ENCODE data around the gene MUCL1. TPM values are rescaled to one million over a fixed set of nuclear protein-coding genes. Genes with fewer than 3 reads are reported as not detected.

MUCL1 gene
- total RNA-seq, 1 experiment from 2014 or later, result not detected

DNA sequence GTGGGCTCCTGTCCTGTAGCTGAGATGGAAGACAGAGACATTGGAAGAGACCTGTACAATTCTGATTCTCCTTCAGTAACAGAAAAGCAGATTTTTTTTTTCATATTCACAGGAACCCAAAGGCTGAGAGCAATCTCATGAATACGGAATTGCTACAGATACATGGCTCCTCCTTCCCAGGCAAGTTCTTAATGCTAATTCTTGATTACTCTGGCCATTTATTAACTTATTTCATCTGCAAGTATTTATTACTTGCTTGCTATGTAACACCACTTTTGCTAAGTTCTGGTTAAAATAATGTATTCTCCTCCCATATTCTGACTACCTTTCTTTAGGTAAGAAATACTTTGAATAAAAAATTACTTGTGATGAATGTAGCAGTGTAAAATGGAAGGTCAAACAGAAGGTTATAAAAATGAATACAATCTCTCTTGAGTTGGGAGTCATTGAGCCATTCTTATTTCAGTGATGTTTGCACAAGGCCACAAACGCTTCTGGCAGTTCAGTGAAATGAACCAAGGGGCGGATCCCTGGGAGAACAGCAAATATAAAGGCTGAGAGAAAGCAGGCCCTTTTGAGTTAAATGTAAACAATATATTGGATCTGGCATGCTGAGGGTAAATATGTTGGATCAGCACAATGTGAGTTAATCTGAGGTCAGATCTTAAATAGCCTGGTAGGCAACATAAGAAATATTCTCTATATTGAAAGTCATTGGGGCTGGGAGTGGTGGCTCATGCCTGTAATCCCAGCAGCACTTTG is 37.6 kb downstream of the MUCL1 start:
- DNase-seq (ENCODE audit: low spot score), result no peak

Other genes starting within 250 kb of the MUCL1 start
- gene LACRT, start 219.6 kb upstream of the MUCL1 start, total RNA-seq (2014; rRNA removed; shearing (Covaris generic)), result not detected in 2 replicates
- not detected in 2 replicates for gene DCD, start 206.2 kb upstream of the MUCL1 start, total RNA-seq (2014; rRNA removed; shearing (Covaris generic))
- gene TESPA1, start 130.2 kb downstream of the MUCL1 start, total RNA-seq (2014; rRNA removed; shearing (Covaris generic)), result not detected in 2 replicates
- gene NEUROD4, start 165.5 kb downstream of the MUCL1 start, total RNA-seq (2014; rRNA removed; shearing (Covaris generic)), result not detected in 2 replicates

Measured in A172 (cell line).